K562 (cell line): Measurements from ENCODE around the gene NEB. TPM values are rescaled to one million over a fixed set of nuclear protein-coding genes. Genes with fewer than 3 reads are reported as not detected.

Experiments
- EGR1 ChIP-seq: fragments of 450-650 bp; conservative IDR thresholded peaks from 2 replicates; pipeline ENCODE4 v1.6.1; 2017; ENCODE audit warnings: mild to moderate bottlenecking
- EWSR1 ChIP-seq: fragments of 450-650 bp; IDR thresholded peaks from 2 replicates; pipeline ENCODE4 v1.6.1; 2018; ENCODE audit warnings: borderline replicate concordance, mild to moderate bottlenecking, low read depth, moderate library complexity; ENCODE audit not compliant: partially characterized antibody
- KAT7 ChIP-seq: sonication (generic); formaldehyde crosslinking; IDR thresholded peaks from 2 replicates; pipeline ENCODE4 v1.8.0; 2022; ENCODE audit warnings: missing genetic modification reagents, mild to moderate bottlenecking, borderline replicate concordance
- KDM2B ChIP-seq: fragments of 250-450 bp; sonication (Bioruptor Pico); IDR thresholded peaks from 2 replicates; pipeline ENCODE4 v1.8.0; 2021; ENCODE audit warnings: mild to moderate bottlenecking, moderate library complexity
- MEIS2 ChIP-seq: fragments of 450-650 bp; IDR thresholded peaks from 2 replicates; pipeline ENCODE4 v1.6.1; 2014; ENCODE audit warnings: mild to moderate bottlenecking; ENCODE audit not compliant: partially characterized antibody
- PCBP2 ChIP-seq: fragments of 200-400 bp; formaldehyde crosslinking; IDR thresholded peaks from 2 replicates; pipeline ENCODE4 v1.6.1; 2018; ENCODE audit warnings: low read length, low read depth, mild to moderate bottlenecking, moderate library complexity; ENCODE audit not compliant: poor library complexity, severe bottlenecking
- POLR2G ChIP-seq: fragments of 200-400 bp; formaldehyde crosslinking; IDR thresholded peaks from 2 replicates; pipeline ENCODE4 v1.6.1; 2017; ENCODE audit warnings: low read depth, mild to moderate bottlenecking, antibody characterized with exemption, low read length, moderate library complexity
- PYGO2 ChIP-seq: fragments of 450-650 bp; IDR thresholded peaks from 2 replicates; pipeline ENCODE4 v1.6.1; 2016; ENCODE audit warnings: mild to moderate bottlenecking, missing genetic modification characterization, moderate library complexity, missing compliant biosample characterization
- STAG1 ChIP-seq: sonication (generic); formaldehyde crosslinking; IDR thresholded peaks from 2 replicates; pipeline ENCODE4 v1.5.0; 2020; ENCODE audit warnings: missing genetic modification reagents, borderline replicate concordance
- TRIM28 ChIP-seq: fragments of 450-650 bp; IDR thresholded peaks from 2 replicates; pipeline ENCODE4 v1.6.1; 2017
- ZBTB1 ChIP-seq: sonication (generic); formaldehyde crosslinking; IDR thresholded peaks from 2 replicates; pipeline ENCODE4 v1.8.1; 2023; ENCODE audit warnings: missing genetic modification reagents, low read depth, mild to moderate bottlenecking, borderline replicate concordance
- ZBTB11 ChIP-seq, 3 experiments: fragments of 200-800 bp in 1 of 3; fragments of 250-450 bp in 1 of 3; fragments of 450-650 bp in 1 of 3; sonication (Bioruptor Pico) in 1 of 3; sonication (Bioruptor generic) in 1 of 3; formaldehyde crosslinking in 1 of 3; IDR thresholded peaks; 2 replicates each; pipeline versions ENCODE4 v1.6.1 to v1.8.0; 2016 to 2022; ENCODE audit warnings: mild to moderate bottlenecking in 2 of 3, missing genetic modification characterization in 2 of 3, missing compliant biosample characterization in 1 of 3, moderate library complexity in 1 of 3
- ZNF277 ChIP-seq: fragments of 250-450 bp; sonication (Bioruptor Pico); IDR thresholded peaks from 2 replicates; pipeline ENCODE4 v1.8.0; 2022; ENCODE audit warnings: inconsistent platforms, mild to moderate bottlenecking, moderate library complexity, borderline replicate concordance
- ZNF644 ChIP-seq: fragments of 200-800 bp; sonication (Bioruptor generic); IDR thresholded peaks from 2 replicates; pipeline ENCODE4 v1.6.1; 2016; ENCODE audit warnings: low read depth, missing genetic modification characterization, missing compliant biosample characterization
- polyA plus RNA-seq, 8 experiments: library from polyadenylated mRNA; depleted of rRNA in 4 of 8; stranded (reverse) in 5 of 8; unstranded in 3 of 8; fragments of >200 nt; fragmentation: Nextera tagmentation in 2 of 8; fragmentation: Illumina TruSeq in 1 of 8; extraction: Ambion mirVana in 2 of 8; extraction: Trizol in 1 of 8; gene quantifications; 2 replicates each; pipeline versions ENCODE4 v1.2.1 to v1.2.3, GENCODE V29; 2011 to 2014; ENCODE audit warnings: inconsistent platforms in 1 of 8, missing spikeins in 1 of 8
- total RNA-seq, 7 experiments: library from RNA; depleted of rRNA in 6 of 7; stranded (reverse); fragments of >200 nt in 6 of 7; fragmentation: Illumina TruSeq in 2 of 7; extraction: Trizol in 2 of 7; gene quantifications; 2 replicates each; pipeline versions ENCODE4 v1.2.1 to v1.2.3, GENCODE V29; 2011 to 2021; ENCODE audit warnings: low replicate concordance in 1 of 7
- TF ChIP-seq, protein P1 (sequence below): fragments of 450-650 bp; IDR thresholded peaks from 2 replicates; pipeline ENCODE4 v1.6.1; 2017; ENCODE audit warnings: antibody characterized with exemption
- TF ChIP-seq, protein P2 (sequence below): fragments of 450-650 bp; IDR thresholded peaks from one replicate; pipeline ENCODE4 v1.6.1; 2018; ENCODE audit warnings: mild to moderate bottlenecking, moderate library complexity; ENCODE audit not compliant: partially characterized antibody
- TF ChIP-seq, protein P3 (sequence below): sonication (generic); IDR thresholded peaks from 2 replicates; pipeline ENCODE4 v1.6.1; 2016

NEB gene
- total and polyA plus RNA-seq, 9 of the 15 experiments (the other 6 are each of a cell fraction or from before 2014, with no cell fraction given) = 1.7 to 3.8 (median 2.9) TPM

DNA sequence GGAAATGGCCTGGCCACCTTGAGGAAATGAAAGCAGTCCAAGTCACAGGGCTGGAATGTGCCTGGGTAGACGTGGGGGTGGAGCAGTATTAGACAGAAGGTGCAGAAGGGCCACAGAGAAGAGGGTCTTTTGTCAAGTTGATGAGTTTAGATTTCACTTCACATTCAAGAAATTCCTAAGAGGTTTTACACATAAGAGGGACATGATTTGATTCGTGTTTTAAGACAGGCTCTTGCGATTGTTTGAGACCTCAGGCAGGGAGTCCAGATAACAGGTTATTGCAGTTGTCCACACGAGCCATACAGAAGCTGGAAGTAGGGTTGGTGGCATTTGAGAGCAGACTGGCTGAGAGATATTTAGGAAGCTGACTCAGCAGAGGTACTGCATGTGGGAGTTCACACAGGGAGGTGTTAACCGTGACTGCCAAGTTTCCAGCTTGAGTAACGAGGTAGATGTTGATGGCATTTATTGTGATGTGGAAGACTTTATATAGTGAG is 64.6 kb downstream of the NEB start (continued):
- TF ChIP-seq EWSR1 (no peak), ZNF644 (tag) (no peak), EGR1 (peak; percentile 22; the same call in 1 of the 2 replicates), KAT7 (no peak), ZBTB1 (CRISPR knock-in tag) (no peak), POLR2G (no peak), PYGO2 (tag) (no peak), KDM2B (CRISPR knock-in tag) (no peak), ZNF277 (CRISPR knock-in tag) (no peak), TRIM28 (peak; percentile 47; the same call in 1 of the 2 replicates), MEIS2 (peak; percentile 38), ZBTB11 (CRISPR knock-in tag; IDR thresholded peaks at IDR 0.05) (no peak), PCBP2 (no peak), STAG1 (CRISPR knock-in tag) (no peak)
- TF ChIP-seq, protein P1, sequence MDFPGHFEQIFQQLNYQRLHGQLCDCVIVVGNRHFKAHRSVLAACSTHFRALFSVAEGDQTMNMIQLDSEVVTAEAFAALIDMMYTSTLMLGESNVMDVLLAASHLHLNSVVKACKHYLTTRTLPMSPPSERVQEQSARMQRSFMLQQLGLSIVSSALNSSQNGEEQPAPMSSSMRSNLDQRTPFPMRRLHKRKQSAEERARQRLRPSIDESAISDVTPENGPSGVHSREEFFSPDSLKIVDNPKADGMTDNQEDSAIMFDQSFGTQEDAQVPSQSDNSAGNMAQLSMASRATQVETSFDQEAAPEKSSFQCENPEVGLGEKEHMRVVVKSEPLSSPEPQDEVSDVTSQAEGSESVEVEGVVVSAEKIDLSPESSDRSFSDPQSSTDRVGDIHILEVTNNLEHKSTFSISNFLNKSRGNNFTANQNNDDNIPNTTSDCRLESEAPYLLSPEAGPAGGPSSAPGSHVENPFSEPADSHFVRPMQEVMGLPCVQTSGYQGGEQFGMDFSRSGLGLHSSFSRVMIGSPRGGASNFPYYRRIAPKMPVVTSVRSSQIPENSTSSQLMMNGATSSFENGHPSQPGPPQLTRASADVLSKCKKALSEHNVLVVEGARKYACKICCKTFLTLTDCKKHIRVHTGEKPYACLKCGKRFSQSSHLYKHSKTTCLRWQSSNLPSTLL = no peak
- TF ChIP-seq, protein P2, sequence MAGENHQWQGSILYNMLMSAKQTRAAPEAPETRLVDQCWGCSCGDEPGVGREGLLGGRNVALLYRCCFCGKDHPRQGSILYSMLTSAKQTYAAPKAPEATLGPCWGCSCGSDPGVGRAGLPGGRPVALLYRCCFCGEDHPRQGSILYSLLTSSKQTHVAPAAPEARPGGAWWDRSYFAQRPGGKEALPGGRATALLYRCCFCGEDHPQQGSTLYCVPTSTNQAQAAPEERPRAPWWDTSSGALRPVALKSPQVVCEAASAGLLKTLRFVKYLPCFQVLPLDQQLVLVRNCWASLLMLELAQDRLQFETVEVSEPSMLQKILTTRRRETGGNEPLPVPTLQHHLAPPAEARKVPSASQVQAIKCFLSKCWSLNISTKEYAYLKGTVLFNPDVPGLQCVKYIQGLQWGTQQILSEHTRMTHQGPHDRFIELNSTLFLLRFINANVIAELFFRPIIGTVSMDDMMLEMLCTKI = no peak
- TF ChIP-seq, protein P3, sequence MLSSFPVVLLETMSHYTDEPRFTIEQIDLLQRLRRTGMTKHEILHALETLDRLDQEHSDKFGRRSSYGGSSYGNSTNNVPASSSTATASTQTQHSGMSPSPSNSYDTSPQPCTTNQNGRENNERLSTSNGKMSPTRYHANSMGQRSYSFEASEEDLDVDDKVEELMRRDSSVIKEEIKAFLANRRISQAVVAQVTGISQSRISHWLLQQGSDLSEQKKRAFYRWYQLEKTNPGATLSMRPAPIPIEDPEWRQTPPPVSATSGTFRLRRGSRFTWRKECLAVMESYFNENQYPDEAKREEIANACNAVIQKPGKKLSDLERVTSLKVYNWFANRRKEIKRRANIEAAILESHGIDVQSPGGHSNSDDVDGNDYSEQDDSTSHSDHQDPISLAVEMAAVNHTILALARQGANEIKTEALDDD = peak; percentile 83
